Renal cortical epithelial cell (primary cell): ENCODE data around the gene SSBP3. TPM values are rescaled to one million over a fixed set of nuclear protein-coding genes. Genes with fewer than 3 reads are reported as not detected.

Experiments used
- DNase-seq: peaks from one replicate; pipeline ENCODE4 v3.0.0-alpha.2; 2011; ENCODE audit warnings: low read depth
- total RNA-seq: library from RNA; depleted of rRNA; stranded (reverse); fragments of >200 nt; gene quantifications from 2 replicates; pipeline ENCODE4 v1.2.3, GENCODE V29; 2014

SSBP3 gene
- total RNA-seq, 1 donor from 2014 or later, result 9.0 TPM

DNA sequence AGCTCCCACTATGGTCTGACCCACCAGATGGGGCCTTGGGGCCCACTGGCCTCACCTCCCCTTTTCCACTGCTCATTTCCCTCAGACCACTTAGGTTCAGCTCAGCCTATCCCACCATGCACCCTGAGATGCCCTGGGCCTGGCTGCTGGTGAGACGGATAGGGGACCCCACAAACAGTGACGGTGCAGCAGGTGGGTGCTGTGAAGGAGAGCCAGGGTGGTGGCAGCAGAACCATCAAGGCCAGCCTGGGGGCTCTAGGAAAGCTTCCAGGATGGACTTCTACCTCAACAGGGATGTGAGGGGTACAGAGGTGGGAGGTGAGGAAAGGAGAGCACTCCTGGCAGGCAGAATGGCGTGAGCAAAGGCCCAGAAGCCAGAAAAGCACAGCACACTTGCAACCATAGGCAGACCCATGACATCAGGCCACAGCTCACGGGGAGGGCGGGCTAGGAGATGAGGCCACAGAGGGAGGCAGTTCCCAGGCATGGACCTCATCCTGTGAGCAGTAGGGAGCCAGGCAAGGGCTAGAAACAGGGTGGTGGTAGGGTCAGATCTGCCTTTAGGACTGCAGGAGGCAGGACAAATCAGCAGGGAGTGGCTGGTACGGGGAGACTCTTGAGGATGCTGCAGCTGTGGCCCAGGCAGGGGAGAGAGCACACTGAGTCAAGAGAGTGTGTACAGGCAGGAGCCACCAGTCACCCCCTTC lies 229.4 kb downstream of the SSBP3 start:
- no peak for DNase-seq

Other genes starting within 250 kb of the SSBP3 start
- 2.6 and 6.0 TPM in 2 replicates for gene CYB5RL, start 206.4 kb downstream of the SSBP3 start, total RNA-seq
- 33.3 and 44.8 TPM in 2 replicates for gene MRPL37, start 206.2 kb downstream of the SSBP3 start, total RNA-seq
- gene ACOT11, start 141.8 kb upstream of the SSBP3 start, total RNA-seq, result 1.4 and 2.4 TPM in 2 replicates
- not detected in 2 replicates for gene FAM151A, start 217.1 kb upstream of the SSBP3 start, total RNA-seq
- gene MROH7, start 235.4 kb upstream of the SSBP3 start, total RNA-seq, result not detected in 2 replicates